ENCODE data around the gene INTS1.

GRCh38 chr7:1487466-1487865, 16.7 kb downstream of the INTS1 start:
- TF ChIP-seq POLR2AphosphoS5 (IDR thresholded peaks at IDR 0.05) (no peak), CTCF (IDR thresholded peaks at IDR 0.05) (no peak), POLR2A (IDR thresholded peaks at IDR 0.05) (no peak)
